CD14-positive monocyte (primary cell): Measurements from ENCODE around the gene NDE1. TPM values are rescaled to one million over a fixed set of nuclear protein-coding genes. Genes with fewer than 3 reads are reported as not detected.

Experiments used
- DNase-seq, 3 donors: peaks; one replicate each; pipeline ENCODE4 v3.0.0-alpha.2; 2011 to 2022
- H2AFZ ChIP-seq: 2 replicates; pipeline ENCODE4 v1.6.0; 2012; ENCODE audit warnings: mild to moderate bottlenecking, low read depth, low read length, inconsistent platforms; ENCODE audit not compliant: insufficient read depth, poor library complexity, severe bottlenecking
- H3K27ac ChIP-seq, 2 donors: 1 replicate in 1 of 2; 2 replicates in 1 of 2; pipeline ENCODE4 v1.5.1; 2012 to 2013; ENCODE audit warnings: low read length in 2 of 2, control low read depth in 1 of 2, inconsistent platforms in 1 of 2, low read depth in 1 of 2, mild to moderate bottlenecking in 1 of 2
- H3K27me3 ChIP-seq, 2 donors: one replicate each; pipeline versions ENCODE4 v1.6.0 to v1.6.1; 2011 to 2013; ENCODE audit warnings: low read length in 2 of 2; ENCODE audit not compliant: control insufficient read depth in 2 of 2, insufficient read depth in 2 of 2
- H3K36me3 ChIP-seq, 2 donors: replicated peaks in 1 of 2; 1 replicate in 1 of 2; 2 replicates in 1 of 2; pipeline versions ENCODE4 v1.5.1 to v1.6.1; 2012 to 2013; ENCODE audit warnings: low read length in 2 of 2, control low read depth in 1 of 2, inconsistent platforms in 1 of 2, mild to moderate bottlenecking in 1 of 2; ENCODE audit not compliant: insufficient read depth in 2 of 2, control insufficient read depth in 1 of 2
- H3K4me1 ChIP-seq, 2 donors: 1 replicate in 1 of 2; 2 replicates in 1 of 2; pipeline versions ENCODE4 v1.5.1 to v1.6.1; 2012 to 2013; ENCODE audit warnings: low read length in 2 of 2, control low read depth in 1 of 2, inconsistent platforms in 1 of 2, mild to moderate bottlenecking in 1 of 2, moderate library complexity in 1 of 2; ENCODE audit not compliant: insufficient read depth in 2 of 2, control insufficient read depth in 1 of 2
- H3K4me2 ChIP-seq: replicated peaks from 2 replicates; pipeline ENCODE3; 2012; ENCODE audit warnings: low read length, moderate library complexity, mild to moderate bottlenecking; ENCODE audit not compliant: poor library complexity, severe bottlenecking; ENCODE audit errors: extremely low read depth
- H3K4me3 ChIP-seq, 3 experiments: fragments of 200-600 bp in 1 of 3; sonication (generic) in 1 of 3; replicated peaks in 1 of 3; 1 replicate in 2 of 3; 2 replicates in 1 of 3; pipeline ENCODE4 v1.5.1; 2011 to 2013; ENCODE audit warnings: low read length in 3 of 3, mild to moderate bottlenecking in 3 of 3, control low read depth in 2 of 3, low read depth in 2 of 3, inconsistent platforms in 1 of 3, moderate library complexity in 1 of 3
- H3K79me2 ChIP-seq: 2 replicates; pipeline ENCODE4 v1.6.0; 2012; ENCODE audit warnings: mild to moderate bottlenecking, control low read depth, inconsistent platforms, low read length, moderate library complexity; ENCODE audit not compliant: insufficient read depth
- H3K9ac ChIP-seq: 2 replicates; pipeline ENCODE4 v1.6.0; 2017; ENCODE audit warnings: low read length, mild to moderate bottlenecking; ENCODE audit not compliant: insufficient read depth, poor library complexity, severe bottlenecking
- H3K9me3 ChIP-seq, 2 donors: replicated peaks in 1 of 2; 1 replicate in 1 of 2; 2 replicates in 1 of 2; pipeline versions ENCODE4 v1.5.1 to v1.6.1; 2012 to 2013; ENCODE audit warnings: low read length in 2 of 2, control low read depth in 1 of 2; ENCODE audit not compliant: control insufficient read depth in 1 of 2, insufficient read depth in 1 of 2
- H4K20me1 ChIP-seq: 2 replicates; pipeline ENCODE4 v1.6.0; 2012; ENCODE audit warnings: mild to moderate bottlenecking, low read length, control low read depth, moderate library complexity; ENCODE audit not compliant: insufficient read depth
- H3K27ac Mint-ChIP-seq, 7 donors: one replicate each; pipeline ENCODE4 v1.8.0; 2020; ENCODE audit warnings: mild to moderate bottlenecking in 7 of 7, mixed read lengths in 7 of 7, moderate library complexity in 6 of 7, inconsistent platforms in 2 of 7
- H3K27me3 Mint-ChIP-seq, 3 donors: one replicate each; pipeline ENCODE4 v1.8.0; 2021 to 2022; ENCODE audit warnings: low read depth in 3 of 3, mild to moderate bottlenecking in 3 of 3, mixed read lengths in 3 of 3, moderate library complexity in 3 of 3, inconsistent platforms in 1 of 3
- H3K36me3 Mint-ChIP-seq, 2 donors: one replicate each; pipeline ENCODE4 v1.8.0; 2020; ENCODE audit warnings: mixed read lengths in 2 of 2, inconsistent platforms in 1 of 2, mild to moderate bottlenecking in 1 of 2
- H3K4me1 Mint-ChIP-seq: one replicate; pipeline ENCODE4 v1.8.0; 2020; ENCODE audit warnings: mild to moderate bottlenecking, mixed read lengths
- H3K4me3 Mint-ChIP-seq, 2 donors: one replicate each; pipeline ENCODE4 v1.8.0; 2020; ENCODE audit warnings: mild to moderate bottlenecking in 2 of 2, mixed read lengths in 2 of 2, moderate library complexity in 1 of 2
- H3K9me3 Mint-ChIP-seq, 7 donors: one replicate each; pipeline ENCODE4 v1.8.0; 2020 to 2022; ENCODE audit warnings: mixed read lengths in 7 of 7, mild to moderate bottlenecking in 6 of 7, moderate library complexity in 6 of 7, inconsistent platforms in 2 of 7
- CTCF ChIP-seq: fragments of 200-600 bp; IDR thresholded peaks from one replicate; pipeline ENCODE4 v1.8.0; 2022; ENCODE audit warnings: antibody characterized with exemption, mild to moderate bottlenecking
- WGBS: methylation state at CpG from one replicate; pipeline ENCODE4 v1.1.5; 2013; ENCODE audit warnings: missing lambda C conversion rate; ENCODE audit not compliant: insufficient coverage; 5-methylcytosine and 5-hydroxymethylcytosine counted together
- intact Hi-C, 2 donors: fragments of 100-400 bp; cut with micrococcal nuclease; formaldehyde crosslinking; loops; one replicate each; pipeline versions ENCODE4 v1.15.0 to v1.15.1; 2023
- polyA plus RNA-seq, 3 donors: library from polyadenylated mRNA; depleted of rRNA in 1 of 3; unstranded in 2 of 3; stranded (reverse) in 1 of 3; fragments of 300-500 nt in 2 of 3; fragments of >200 nt in 1 of 3; fragmentation: Illumina TruSeq in 2 of 3; gene quantifications; 1 replicate in 2 of 3; 2 replicates in 1 of 3; pipeline ENCODE4 v1.2.3, GENCODE V29; 2012 to 2021

NDE1 gene
- polyA plus RNA-seq, 3 donors, result 26.0 to 47.8 (median 28.0) TPM

- intact Hi-C loops, result no loop called here
- Mint-ChIP-seq H3K27me3 (peaks cover 0 to 5% (median 4%) of the 10 kb centered on the region in 3 donors), H3K27ac (no peak overlapping the region), H3K9me3 (peaks cover 3 to 15% (median 9%) of the 10 kb centered on the region in 7 donors), H3K4me1 (no peaks in the 10 kb centered on the region), H3K36me3 (peaks cover 2 to 7% of the 10 kb centered on the region in 2 donors), H3K4me3 (no peak overlapping the region)
- 92% methylated on average over 16 of the region's 18 CpGs for WGBS
- Histone ChIP-seq H3K4me1 (no peaks in the 10 kb centered on the region), H3K4me2 (no peak overlapping the region), H3K4me3 (no peak overlapping the region), H3K79me2 (no peaks in the 10 kb centered on the region), H3K9ac (no peak overlapping the region), H3K9me3 (peaks cover 6 to 8% of the 10 kb centered on the region in 2 donors), H3K27me3 (no peaks in the 10 kb centered on the region), H3K27ac (no peak overlapping the region), H3K36me3 (peaks cover 11 to 56% of the 10 kb centered on the region in 2 donors), H2AFZ (no peak overlapping the region), H4K20me1 (no peaks in the 10 kb centered on the region)
- no peak for TF ChIP-seq CTCF
- no peak for DNase-seq
These were observed 87.1 kb downstream of the NDE1 start for GRCh38 chr16:15737140-15737644.

- no peak for TF ChIP-seq CTCF
- Histone ChIP-seq H3K9ac (no peak overlapping the region), H3K27me3 (no peaks in the 10 kb centered on the region), H3K9me3 (peaks cover 6 to 8% of the 10 kb centered on the region in 2 donors), H3K4me1 (no peaks in the 10 kb centered on the region), H3K4me3 (no peak overlapping the region), H3K27ac (no peak overlapping the region), H3K36me3 (peaks cover 11 to 45% of the 10 kb centered on the region in 2 donors), H2AFZ (no peak overlapping the region), H4K20me1 (no peaks in the 10 kb centered on the region), H3K79me2 (no peaks in the 10 kb centered on the region), H3K4me2 (no peak overlapping the region)
- peaks cover 0 to 4% (median 2%) of the 10 kb centered on the region in 3 donors for H3K27me3 Mint-ChIP-seq
- DNase-seq, result no peak
- peaks cover under 1% of the 10 kb centered on the region for H3K4me1 Mint-ChIP-seq
- no peak overlapping the region for H3K27ac Mint-ChIP-seq
- peaks cover 2 to 7% of the 10 kb centered on the region in 2 donors for H3K36me3 Mint-ChIP-seq
- intact Hi-C loops, result no loop called here
- peaks cover 3 to 11% (median 9%) of the 10 kb centered on the region in 7 donors for H3K9me3 Mint-ChIP-seq
- WGBS, result no CpG with 5 or more reads among the region's 2 CpGs
- no peak overlapping the region for H3K4me3 Mint-ChIP-seq
These were observed 89.4 kb downstream of the NDE1 start for GRCh38 chr16:15739464-15739863.
